Left ventricle myocardium superior (tissue), 1 donor: ENCODE data around the gene CLEC4E. TPM values are rescaled to one million over a fixed set of nuclear protein-coding genes. Genes with fewer than 3 reads are reported as not detected.
"Not testable (repeated sequence)": the region's sequence is repeated elsewhere in the genome, so short reads cannot be mapped to it uniquely, and the experiment has no call there.

ENCODE experiments used
- ATAC-seq: fragments of 200-7000 bp; cut with Tn5 transposase; one replicate; pipeline ENCODE4 v1.9.1; 2020; ENCODE audit warnings: mild to moderate bottlenecking, moderate library complexity
- DNase-seq: peaks from one replicate; pipeline ENCODE4 v3.0.0-alpha.2; 2020
- intact Hi-C: fragments of 100-400 bp; cut with micrococcal nuclease; formaldehyde crosslinking; loops from one replicate; pipeline ENCODE4 v1.11.0; 2022
- total RNA-seq: library from RNA; stranded (reverse); fragmentation: NEBNext Ultra II Directional; extraction: Animal tissue kit (Norgen Biotek cat#: 25700); gene quantifications from one replicate; pipeline ENCODE4 v1.2.1, GENCODE V29; 2021
- donor health status: DM: no; HTN: yes; CAD: no; lungs with severe emphysema.

The CLEC4E gene
- total RNA-seq, 1 donor from 2014 or later = 2.5 TPM

DNA sequence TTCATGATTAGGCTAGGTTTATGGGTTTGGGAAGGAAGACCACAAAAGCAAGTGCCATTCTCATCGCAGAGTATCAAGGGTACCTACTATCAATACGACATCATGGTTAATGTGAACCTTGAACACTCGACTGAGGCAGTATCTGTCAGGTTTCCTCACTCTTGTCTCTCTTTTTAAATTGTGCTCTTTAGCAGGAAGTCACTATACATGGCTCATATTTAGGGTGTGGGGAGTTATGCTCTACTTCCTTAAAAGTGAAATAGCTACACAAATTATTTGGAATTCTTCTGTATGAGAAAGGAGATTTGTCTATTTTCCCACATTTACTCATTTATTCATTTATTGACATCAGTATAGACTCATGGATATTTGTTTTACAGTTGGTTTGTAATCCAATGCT is 5.9 kb upstream of the CLEC4E start:
- intact Hi-C loops = no loop called here
- ATAC-seq (no peak), DNase-seq (no peak)

DNA sequence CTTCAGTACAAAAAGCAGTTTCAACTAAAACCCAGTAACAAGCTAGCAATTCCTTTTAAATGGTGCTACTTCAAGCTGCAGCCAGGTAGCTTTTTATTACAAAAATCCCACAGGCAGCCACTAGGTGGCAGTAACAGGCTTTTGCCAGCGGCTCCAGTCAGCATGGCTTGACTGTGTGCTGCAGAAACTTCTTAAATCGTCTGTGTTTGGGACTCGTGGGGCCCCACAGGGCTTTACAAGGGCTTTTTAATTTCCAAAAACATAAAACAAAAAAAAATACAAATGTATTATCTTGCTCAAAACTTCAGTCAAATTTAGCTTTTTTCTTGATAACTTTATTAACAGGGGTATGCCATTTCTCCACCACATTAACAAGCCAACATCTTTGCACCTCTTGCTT is 3.6 kb upstream of the CLEC4E start:
- ATAC-seq (peak; percentile 73), DNase-seq (peak; percentile 52)
- intact Hi-C loops = loop anchor here (5.0 kb wide), 1 partner anchor 63 kb away; no protein-coding TSS in a partner anchor

DNA sequence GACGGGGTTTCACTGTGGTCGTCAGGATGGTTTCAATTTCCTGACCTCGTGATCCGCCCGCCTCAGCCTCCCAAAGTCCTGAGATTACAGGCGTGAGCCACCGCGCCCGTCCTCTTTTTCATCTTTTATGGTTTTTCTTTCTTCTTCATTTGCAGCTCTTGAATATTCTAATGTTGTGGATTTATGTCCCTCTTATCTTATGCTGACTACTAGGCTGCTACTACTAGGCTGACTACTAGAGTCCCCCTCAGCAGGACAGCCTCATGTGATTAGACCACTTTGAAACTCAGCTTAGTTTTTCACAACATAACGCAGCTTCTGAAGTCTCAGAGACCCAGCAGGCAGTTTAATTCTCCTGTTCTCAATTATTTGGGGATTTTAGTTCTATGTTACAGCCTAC is 857 bp upstream of the CLEC4E start:
- intact Hi-C loops = loop anchor here (5.0 kb wide), 1 partner anchor 66 kb away; no protein-coding TSS in a partner anchor

DNA sequence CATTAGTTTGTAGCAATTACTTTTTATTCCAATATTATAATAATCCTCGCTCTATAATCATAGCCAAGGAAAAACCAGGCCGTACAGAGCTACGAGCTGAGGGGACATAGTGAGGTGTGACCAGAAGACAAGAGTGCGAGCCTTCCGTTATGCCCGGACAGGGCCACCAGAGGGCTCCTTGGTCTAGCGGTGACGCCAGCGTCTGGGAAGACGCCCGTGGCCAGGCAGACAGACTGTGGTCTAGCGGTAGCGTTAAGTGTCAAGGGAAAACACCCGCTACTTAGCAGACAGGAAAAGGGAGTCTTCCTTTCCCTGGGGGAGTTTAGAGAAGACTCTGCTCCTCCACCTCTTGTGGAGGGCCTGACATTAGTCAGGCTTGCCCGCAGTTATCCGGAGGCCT is 2.9 kb downstream of the CLEC4E start:
- ATAC-seq, DNase-seq, intact Hi-C loops: not testable (repeated sequence)

More for the DNA sequence above, 857 bp upstream of the CLEC4E start:
- ATAC-seq (no peak), DNase-seq (no peak)

DNA sequence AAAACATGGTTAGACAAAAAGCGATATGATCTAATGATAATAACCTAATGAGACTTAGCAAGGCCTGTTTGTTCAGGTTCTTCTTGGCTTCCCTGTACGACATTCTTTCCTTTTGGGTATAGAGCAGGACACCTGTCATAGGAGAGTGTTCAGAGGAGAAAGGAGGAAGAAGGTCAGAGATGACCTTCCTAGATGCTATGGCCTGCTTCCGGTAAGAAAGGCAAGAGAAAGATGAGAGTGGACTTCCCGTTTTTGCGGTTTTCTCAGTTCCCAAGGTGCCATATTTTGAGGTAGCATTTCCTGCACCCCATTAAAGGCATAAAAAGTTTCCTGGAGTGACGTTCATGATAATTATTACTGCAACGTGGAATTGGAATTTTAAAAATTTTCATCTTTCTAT is 8.7 kb downstream of the CLEC4E start:
- no peak for DNase-seq
- intact Hi-C loops = no loop called here

DNA sequence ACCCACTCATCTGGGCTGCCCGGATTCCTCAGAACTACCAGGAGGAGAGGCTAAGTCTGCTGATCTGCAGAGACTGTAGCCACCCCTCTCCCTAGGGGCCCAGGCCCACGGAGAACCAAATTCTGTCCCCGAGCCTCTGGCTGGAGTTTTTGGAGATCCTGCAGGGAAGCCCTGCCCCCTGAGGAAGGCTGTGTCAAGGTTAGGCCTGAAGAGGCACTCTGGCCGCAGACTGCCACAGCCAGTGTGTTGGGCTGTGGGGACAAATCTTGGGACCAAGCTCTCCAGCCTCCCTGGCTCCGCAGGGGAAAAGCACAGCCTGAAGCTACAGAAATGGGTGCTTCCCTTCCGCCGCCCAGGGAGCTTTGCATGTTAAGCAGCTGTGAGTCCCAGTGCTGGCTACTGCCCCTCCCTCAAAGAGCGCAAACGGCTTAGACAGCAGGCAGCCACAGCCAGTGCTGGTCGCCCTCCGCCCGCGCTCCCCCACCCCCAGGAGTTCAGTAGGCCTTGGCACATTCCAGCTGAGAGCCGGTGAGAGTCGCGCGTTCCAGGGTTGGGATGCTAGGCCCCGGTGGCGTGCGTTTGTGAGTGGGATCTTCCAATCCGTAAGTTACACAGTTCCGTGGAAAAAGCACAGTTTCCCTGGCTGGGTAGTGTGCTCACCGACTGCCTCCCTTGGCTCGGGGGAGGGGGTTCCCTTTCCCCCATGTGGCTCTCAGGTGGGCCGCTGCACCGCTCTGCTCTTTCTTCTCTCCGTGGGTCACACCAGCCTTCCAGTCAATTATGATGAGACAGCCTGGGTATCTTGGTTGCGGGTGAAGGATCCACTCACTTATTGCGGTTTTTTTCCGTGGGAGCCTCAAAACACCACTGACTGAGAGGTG is 13.2 kb downstream of the CLEC4E start:
- ATAC-seq = no peak
- DNase-seq = no peak
- intact Hi-C loops = no loop called here

More for the DNA sequence above, 8.7 kb downstream of the CLEC4E start:
- no peak for ATAC-seq

DNA sequence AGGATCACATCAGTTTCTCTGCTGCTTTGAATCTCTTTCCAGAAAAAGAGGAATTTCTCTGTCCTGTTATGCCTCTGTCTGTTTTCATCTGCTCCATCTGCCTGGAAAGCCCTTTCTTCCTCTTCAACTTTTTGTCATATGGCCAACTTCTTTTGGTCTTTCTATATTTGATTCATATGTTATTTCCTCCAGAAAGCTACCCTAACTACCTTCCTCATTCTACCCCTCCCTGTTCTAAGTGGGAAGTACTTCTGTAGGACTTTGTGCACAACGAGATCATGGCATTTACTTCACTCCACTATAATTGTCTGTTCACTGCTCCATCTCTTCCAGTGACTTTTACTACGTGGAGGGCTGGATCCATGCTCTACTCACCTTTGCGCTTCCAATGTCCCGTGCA is 21.5 kb downstream of the CLEC4E start:
- DNase-seq (no peak), ATAC-seq (peak; percentile 47)
- intact Hi-C loops = no loop called here

DNA sequence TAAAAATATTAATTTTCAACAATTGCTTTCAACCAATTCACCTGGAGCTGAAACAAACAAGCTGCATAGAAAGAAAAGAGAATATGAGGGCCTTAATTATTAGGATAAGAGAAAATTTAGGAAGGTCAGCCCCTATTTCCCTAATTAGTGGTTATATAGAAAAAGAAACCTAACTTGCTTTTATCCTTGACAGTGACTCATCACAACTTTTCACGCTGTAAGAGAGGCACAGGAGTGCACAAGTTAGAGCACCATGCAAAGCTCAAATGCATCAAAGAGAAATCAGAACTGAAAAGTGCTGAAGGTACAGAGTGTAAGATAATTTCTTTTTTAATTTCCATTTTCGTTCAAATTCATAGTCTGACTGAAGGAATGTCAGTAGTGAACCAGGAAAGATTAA is 22.7 kb downstream of the CLEC4E start:
- DNase-seq = no peak
- intact Hi-C loops = no loop called here
- ATAC-seq = no peak

DNA sequence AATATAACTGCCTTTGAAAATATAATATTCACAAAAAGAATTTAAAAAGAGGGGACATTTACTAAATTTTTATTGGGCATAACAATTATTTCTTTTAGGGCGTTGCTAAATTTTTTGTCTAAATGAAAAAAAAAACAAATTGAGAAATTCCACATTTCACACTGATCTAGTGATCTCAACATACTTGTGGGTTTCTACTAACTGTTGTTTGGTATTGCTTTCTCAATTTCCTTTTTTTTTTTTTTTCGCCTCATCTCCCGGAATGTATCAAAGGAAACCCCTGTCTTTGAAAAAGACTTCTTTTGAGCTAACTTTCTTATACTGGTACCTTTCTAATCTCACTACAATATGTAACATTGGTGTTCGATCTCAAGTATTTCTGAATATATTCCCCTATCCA is 27.4 kb downstream of the CLEC4E start, which contains the start of gene CLEC4D:
TSS of gene CLEC4D (plus strand) at position 248 of the 400 bp plus-strand sequence. CDS start 230 bp downstream, outside the sequence.
- ATAC-seq (no peak), DNase-seq (no peak)
- intact Hi-C loops = no loop called here

DNA sequence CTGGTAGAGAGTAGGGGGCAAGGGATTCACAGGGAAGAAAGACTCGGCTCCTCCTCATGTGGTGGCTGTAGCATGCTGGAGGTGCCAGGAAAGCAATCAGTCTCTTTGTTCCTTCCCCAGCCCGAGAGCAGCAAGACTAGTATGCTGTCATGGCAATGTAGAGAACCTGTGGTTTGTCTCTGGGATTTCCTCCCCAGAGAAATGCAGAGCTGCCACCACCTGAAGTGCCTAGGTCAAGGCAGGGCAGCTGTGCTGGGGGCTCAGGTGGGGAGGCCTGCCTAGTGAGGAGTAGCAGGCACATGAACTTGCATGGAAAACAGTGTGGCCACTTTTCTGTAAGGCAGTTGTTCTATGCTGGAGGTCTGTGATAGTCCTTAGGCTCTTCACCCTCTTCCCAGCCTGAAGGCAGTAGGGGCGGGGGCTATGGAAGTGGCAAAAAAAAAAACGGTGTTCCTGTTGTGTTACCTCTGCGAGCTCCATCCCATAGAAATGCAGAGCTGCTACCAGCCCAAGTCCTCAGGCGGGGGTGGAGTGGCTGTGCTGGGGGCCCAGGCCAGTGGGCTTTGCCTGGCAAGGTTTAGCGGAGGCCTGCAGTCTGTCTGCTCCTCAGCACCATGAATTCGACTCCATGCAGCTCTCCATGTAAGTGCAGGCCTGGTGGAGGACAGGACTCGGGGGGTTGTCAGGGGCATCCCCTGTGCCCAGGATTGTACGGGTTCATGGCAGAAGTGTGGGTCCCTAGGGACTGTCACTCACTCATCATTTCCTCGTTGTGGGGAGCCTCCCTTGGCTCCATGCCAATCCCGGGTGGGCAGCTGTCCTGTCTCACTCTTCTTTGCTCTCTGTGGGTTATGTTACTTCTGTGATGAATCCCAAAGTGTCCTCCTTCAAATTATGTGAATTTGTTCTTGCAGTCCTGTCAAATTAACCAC is 31.5 kb downstream of the CLEC4E start:
- DNase-seq = no peak
- ATAC-seq = no peak
- intact Hi-C loops = no loop called here

DNA sequence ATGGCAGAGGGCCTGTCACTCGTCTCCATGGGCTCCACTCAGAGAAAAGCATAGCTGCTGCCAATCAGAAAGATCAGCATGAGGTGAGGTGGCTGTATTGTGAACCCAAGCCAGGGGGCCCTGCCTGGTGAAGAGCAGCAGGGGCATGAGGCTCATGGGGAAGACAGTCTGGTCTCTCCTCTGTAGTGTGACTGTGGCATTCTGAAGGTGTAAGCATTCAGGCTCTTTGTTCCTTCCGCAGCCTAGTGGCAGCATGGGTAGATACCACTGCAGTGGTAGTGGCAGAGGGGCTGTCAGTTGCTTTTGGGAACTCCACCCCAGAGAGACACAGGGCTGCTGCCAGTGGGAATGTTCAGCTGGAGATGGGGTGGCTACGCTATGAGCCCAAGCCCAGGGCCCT is 32.5 kb downstream of the CLEC4E start:
- intact Hi-C loops = no loop called here
- DNase-seq (no peak), ATAC-seq (no peak)

DNA sequence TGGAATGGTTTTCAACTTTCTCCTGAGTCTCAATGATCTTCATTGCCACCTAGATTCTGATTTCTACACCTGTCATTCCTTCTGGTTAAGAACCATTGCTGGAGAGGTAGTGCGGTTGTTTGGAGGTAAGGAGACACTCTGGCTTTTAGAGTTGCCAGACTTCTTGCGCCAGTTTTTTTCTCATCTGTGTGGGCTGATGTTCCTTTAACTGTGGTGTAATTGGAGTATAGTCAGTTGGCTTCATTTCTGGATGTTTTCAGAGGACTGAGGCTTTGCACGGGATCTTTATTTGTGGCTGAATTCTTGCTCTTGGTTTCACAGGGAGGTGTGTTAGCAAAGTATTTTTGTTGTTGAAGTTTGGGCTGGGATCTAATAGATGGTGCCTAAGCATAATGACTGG is 33.1 kb downstream of the CLEC4E start:
- intact Hi-C loops = no loop called here
- DNase-seq (no peak), ATAC-seq (no peak)

DNA sequence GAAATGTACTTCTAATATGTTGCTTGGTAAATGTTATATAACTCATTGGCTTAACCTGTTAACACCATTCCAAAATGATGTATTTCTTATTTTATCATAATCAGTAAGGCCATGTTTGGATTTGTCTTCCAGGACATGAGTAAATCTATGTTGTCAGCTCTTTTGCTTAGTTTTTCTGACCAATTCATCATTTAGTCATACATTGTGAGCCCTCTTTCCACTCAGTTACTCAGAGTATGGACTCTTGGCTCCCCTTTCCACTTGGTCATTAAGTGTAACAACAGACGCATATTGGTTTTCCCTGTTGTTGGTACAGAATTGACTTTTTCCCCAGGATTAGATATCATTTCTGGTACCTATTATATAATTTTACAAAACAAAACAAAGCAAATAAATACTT is 36.4 kb downstream of the CLEC4E start:
- ATAC-seq = no peak
- intact Hi-C loops = no loop called here
- no peak for DNase-seq

DNA sequence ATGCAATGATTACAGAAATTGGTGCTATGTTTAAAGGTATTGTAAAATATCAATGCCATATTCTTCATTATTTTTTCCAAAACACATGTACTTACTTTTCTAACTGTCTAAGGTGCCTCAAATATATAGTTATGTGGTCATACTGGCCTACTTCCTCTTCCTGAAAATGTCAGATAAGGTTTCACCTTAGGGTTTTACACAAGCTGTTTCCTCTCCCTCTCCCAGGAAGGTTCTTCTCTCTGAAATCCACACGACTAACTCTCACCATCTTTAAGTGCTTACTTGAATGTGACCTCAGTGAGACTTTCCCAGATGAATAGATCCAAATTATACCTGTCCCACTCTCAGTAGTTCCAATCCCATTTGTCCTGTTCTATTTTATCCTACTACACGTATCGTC is 39.0 kb downstream of the CLEC4E start:
- ATAC-seq (no peak), DNase-seq (no peak)
- intact Hi-C loops = no loop called here

DNA sequence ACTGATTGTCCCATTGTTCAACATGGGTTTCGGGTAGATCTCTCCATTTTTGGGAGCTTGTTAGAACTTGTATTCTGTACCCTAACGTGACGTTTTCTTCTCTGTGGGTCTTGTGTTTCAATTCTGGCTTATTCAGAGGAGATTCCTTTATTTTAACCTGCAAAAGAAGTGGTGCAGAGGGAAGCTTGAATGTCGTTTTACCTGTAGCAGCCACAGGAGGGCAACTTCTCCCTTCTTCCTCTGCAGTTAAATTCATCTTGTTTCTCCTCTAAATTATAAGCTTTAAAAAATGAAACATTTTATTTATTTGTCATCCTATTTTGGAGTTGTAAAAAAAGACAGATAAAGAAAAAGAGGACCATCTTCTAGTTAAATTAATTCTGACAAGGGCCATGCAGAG is 41.1 kb downstream of the CLEC4E start:
- intact Hi-C loops = no loop called here
- ATAC-seq (no peak), DNase-seq (no peak)

DNA sequence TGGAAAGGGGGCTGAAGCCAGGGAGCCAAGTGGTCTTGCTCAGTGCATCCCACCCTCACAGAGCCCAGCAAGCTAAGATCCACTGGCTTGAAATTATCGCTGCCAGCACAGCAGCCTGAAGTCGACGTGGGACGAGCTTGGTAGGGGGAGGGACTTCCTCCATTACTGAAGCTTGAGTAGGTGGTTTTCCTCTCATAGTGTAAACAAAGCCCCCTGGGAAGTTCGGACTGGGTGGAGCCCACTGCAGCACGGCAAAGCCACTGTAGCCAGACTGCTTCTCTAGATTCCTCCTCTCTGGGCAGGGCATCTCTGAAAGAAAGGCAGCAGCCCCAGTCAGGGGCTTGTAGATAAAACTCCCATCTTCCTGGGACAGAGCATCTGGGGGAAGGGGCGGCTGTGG is 44.6 kb downstream of the CLEC4E start:
- ATAC-seq, DNase-seq, intact Hi-C loops: not testable (repeated sequence)

DNA sequence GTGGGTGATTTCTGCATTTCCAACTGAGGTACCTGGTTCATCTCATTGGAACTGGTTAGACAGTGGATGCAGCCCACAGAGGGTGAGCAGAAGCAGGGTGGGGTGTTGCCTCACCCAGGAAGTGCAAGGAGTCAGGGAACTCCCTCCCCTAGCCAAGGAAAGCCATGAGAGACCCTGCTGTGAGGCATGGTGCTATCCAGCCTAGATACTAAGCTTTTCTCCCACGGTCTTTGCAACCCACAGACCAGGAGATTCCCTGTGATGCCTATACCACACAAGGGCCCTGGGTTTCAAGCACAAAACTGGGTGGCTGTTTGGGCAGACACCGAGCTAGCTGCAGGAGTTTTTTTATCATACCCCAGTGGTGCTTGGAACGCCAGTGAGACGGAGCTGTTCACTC is 45.0 kb downstream of the CLEC4E start:
- DNase-seq, intact Hi-C loops, ATAC-seq: not testable (repeated sequence)

DNA sequence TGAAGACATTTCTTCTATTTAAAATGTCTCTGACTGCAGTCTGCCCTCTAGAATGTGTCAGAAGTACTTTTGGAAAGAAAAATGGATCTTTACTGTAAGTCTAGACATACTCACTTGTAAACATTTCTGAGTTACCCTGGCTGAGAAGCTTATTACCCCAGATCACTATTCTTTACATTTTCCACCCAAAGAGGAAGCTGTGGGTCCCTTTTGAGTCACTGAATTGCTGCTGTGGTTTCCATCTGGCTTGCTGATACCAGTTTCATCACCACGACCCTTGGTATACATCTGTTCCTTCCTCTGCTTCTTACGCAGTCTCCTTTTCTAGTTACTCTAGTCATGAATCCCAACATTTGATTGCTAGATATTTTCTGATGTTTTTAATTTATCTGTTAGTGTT is 47.6 kb downstream of the CLEC4E start:
- intact Hi-C loops = no loop called here
- ATAC-seq = peak; percentile 56
- no peak for DNase-seq

DNA sequence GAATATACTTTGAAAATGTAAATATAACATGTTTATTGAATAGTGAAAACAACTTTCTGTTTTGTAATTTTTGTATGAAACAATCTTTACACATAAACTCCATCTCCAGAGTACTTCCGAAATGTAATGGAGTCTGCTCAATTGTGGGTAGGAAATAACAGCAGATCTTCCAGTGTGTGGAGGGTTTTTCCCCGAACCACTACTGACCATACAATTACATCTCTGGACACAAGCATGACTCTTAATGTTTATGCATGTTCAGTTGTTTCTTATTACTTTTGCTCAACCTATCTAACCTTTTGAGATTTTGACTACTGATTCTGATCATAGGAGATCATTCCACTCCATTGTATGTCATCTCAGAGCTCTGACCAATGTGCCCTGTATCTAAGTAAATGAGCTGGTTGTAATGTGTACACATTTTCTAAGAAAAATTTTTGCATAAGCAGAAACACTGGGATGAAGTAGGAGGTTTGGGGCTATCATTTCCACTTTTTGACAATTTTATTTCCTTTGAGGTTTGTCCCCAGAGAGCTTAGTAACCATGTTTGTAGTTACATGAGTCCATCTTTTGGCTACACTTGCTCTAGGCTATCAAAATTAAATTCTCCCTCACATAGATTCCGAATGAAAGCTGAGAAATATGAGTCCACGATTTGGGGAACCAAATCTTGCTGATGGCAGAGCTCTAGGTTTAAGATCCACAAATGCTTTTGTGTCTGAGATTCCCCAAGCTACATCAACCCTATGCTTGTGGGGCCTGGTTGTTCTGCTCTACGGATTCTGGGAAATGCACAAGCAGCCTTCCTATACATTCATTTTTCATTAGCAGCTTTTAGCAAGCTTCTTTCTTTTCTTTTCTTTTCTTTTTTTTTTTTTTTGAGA is 48.8 kb downstream of the CLEC4E start:
- ATAC-seq (no peak), DNase-seq (no peak)
- intact Hi-C loops = no loop called here
